ENCODE data around the gene TC2N.
"Not testable (repeated sequence)": the region's sequence is repeated elsewhere in the genome, so short reads cannot be mapped to it uniquely, and the experiment has no call there.

DNA sequence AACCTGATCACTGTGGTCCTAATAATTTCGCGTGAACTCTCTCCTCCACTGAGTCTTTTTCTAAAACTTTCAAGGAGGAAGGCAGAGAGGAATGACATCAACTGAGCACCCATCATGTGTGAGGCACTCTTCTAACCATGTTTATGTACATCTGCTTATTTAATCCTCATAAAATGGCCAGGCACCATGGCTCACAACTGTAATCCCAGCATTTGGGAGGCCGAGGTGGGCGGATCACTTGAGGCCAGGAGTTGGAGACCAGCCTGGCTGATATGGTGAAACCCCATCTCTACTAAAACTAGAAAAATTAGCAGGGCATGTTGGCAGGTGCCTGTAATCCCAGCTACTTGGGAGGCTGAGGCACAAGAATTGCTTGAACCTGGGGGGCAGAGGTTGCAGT is 4.1 kb upstream of the TC2N start:
- TF ChIP-seq, protein P1, sequence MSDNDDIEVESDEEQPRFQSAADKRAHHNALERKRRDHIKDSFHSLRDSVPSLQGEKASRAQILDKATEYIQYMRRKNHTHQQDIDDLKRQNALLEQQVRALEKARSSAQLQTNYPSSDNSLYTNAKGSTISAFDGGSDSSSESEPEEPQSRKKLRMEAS (IDR thresholded peaks at IDR 0.05) = not testable (repeated sequence)
- not testable (repeated sequence) for TF ChIP-seq CTCF (IDR thresholded peaks at IDR 0.05; ENCODE audit: low read depth, low read length, missing input control); RAD21 (IDR thresholded peaks at IDR 0.05); SP1 (IDR thresholded peaks at IDR 0.05); JUND (IDR thresholded peaks at IDR 0.05); YY1 (IDR thresholded peaks at IDR 0.05); RXRA (IDR thresholded peaks at IDR 0.05)
- TF ChIP-seq, protein P2, sequence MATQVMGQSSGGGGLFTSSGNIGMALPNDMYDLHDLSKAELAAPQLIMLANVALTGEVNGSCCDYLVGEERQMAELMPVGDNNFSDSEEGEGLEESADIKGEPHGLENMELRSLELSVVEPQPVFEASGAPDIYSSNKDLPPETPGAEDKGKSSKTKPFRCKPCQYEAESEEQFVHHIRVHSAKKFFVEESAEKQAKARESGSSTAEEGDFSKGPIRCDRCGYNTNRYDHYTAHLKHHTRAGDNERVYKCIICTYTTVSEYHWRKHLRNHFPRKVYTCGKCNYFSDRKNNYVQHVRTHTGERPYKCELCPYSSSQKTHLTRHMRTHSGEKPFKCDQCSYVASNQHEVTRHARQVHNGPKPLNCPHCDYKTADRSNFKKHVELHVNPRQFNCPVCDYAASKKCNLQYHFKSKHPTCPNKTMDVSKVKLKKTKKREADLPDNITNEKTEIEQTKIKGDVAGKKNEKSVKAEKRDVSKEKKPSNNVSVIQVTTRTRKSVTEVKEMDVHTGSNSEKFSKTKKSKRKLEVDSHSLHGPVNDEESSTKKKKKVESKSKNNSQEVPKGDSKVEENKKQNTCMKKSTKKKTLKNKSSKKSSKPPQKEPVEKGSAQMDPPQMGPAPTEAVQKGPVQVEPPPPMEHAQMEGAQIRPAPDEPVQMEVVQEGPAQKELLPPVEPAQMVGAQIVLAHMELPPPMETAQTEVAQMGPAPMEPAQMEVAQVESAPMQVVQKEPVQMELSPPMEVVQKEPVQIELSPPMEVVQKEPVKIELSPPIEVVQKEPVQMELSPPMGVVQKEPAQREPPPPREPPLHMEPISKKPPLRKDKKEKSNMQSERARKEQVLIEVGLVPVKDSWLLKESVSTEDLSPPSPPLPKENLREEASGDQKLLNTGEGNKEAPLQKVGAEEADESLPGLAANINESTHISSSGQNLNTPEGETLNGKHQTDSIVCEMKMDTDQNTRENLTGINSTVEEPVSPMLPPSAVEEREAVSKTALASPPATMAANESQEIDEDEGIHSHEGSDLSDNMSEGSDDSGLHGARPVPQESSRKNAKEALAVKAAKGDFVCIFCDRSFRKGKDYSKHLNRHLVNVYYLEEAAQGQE (IDR thresholded peaks at IDR 0.05) = not testable (repeated sequence)
- TF ChIP-seq, protein P3, sequence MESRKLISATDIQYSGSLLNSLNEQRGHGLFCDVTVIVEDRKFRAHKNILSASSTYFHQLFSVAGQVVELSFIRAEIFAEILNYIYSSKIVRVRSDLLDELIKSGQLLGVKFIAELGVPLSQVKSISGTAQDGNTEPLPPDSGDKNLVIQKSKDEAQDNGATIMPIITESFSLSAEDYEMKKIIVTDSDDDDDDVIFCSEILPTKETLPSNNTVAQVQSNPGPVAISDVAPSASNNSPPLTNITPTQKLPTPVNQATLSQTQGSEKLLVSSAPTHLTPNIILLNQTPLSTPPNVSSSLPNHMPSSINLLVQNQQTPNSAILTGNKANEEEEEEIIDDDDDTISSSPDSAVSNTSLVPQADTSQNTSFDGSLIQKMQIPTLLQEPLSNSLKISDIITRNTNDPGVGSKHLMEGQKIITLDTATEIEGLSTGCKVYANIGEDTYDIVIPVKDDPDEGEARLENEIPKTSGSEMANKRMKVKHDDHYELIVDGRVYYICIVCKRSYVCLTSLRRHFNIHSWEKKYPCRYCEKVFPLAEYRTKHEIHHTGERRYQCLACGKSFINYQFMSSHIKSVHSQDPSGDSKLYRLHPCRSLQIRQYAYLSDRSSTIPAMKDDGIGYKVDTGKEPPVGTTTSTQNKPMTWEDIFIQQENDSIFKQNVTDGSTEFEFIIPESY (IDR thresholded peaks at IDR 0.05) = not testable (repeated sequence)
